Loucy (cell line): Measurements from ENCODE around the gene KRTAP10-8.

Source experiments
- H2AFZ ChIP-seq: fragments of 200-600 bp; sonication (generic); 2 replicates; pipeline ENCODE4 v1.6.0; 2016; ENCODE audit warnings: antibody characterized with exemption, mild to moderate bottlenecking, low read length, moderate library complexity
- H3F3A ChIP-seq: fragments of 200-600 bp; 2 replicates; pipeline ENCODE4 v1.6.0; 2016; ENCODE audit warnings: antibody characterized with exemption, low read depth, mild to moderate bottlenecking
- H3K27me3 ChIP-seq: fragments of 200-600 bp; sonication (generic); 2 replicates; pipeline ENCODE4 v1.6.1; 2014; ENCODE audit warnings: low read length, mild to moderate bottlenecking; ENCODE audit not compliant: insufficient read depth, poor library complexity, severe bottlenecking
- H3K36me3 ChIP-seq: fragments of 200-600 bp; sonication (generic); 2 replicates; pipeline ENCODE4 v1.6.1; 2016; ENCODE audit warnings: low read length; ENCODE audit not compliant: insufficient read depth
- H3K4me1 ChIP-seq: fragments of 200-600 bp; sonication (generic); 2 replicates; pipeline ENCODE4 v1.5.1; 2014; ENCODE audit warnings: low read length, mild to moderate bottlenecking; ENCODE audit not compliant: insufficient read depth, poor library complexity, severe bottlenecking
- H3K4me2 ChIP-seq: fragments of 200-600 bp; sonication (generic); 2 replicates; pipeline ENCODE4 v1.6.0; 2014; ENCODE audit warnings: antibody characterized with exemption, low read length, low read depth, mild to moderate bottlenecking; ENCODE audit not compliant: poor library complexity, severe bottlenecking
- H3K4me3 ChIP-seq: fragments of 200-600 bp; sonication (generic); 2 replicates; pipeline ENCODE4 v1.5.1; 2014; ENCODE audit warnings: low read length, mild to moderate bottlenecking, mixed read lengths; ENCODE audit not compliant: poor library complexity, severe bottlenecking
- H3K79me2 ChIP-seq: fragments of 200-600 bp; sonication (generic); 2 replicates; pipeline ENCODE4 v1.6.1; 2014; ENCODE audit warnings: low read length; ENCODE audit not compliant: insufficient read depth
- H3K9ac ChIP-seq: fragments of 200-600 bp; sonication (generic); 2 replicates; pipeline ENCODE4 v1.6.0; 2014; ENCODE audit warnings: mild to moderate bottlenecking, low read depth, low read length, moderate library complexity; ENCODE audit not compliant: poor library complexity, severe bottlenecking
- H3K9me2 ChIP-seq: fragments of 200-600 bp; sonication (generic); replicated peaks from 2 replicates; pipeline ENCODE4 v1.6.1; 2016; ENCODE audit warnings: low read depth, low read length, mixed read lengths
- H3K9me3 ChIP-seq: fragments of 200-600 bp; sonication (generic); 2 replicates; pipeline ENCODE4 v1.6.1; 2014; ENCODE audit warnings: mild to moderate bottlenecking, antibody characterized with exemption, low read length, low read depth; ENCODE audit not compliant: insufficient read depth
- H4K20me1 ChIP-seq: fragments of 200-600 bp; sonication (generic); 2 replicates; pipeline ENCODE4 v1.6.0; 2014; ENCODE audit warnings: antibody characterized with exemption, low read length, mild to moderate bottlenecking; ENCODE audit not compliant: insufficient read depth, poor library complexity, severe bottlenecking
- CTCF ChIP-seq: fragments of 200-600 bp; sonication (generic); conservative IDR thresholded peaks from 2 replicates; pipeline ENCODE4 v1.5.1; 2014; ENCODE audit warnings: mild to moderate bottlenecking, antibody characterized with exemption, low read length
- EZH2phosphoT487 ChIP-seq: fragments of 200-600 bp; IDR thresholded peaks from 2 replicates; pipeline ENCODE4 v1.6.1; 2018; ENCODE audit warnings: antibody characterized with exemption, mild to moderate bottlenecking, moderate library complexity, borderline replicate concordance

KRTAP10-8 gene

GRCh38 chr21:44628707-44629391 is 17.0 kb downstream of the KRTAP10-8 start:
- TF ChIP-seq EZH2phosphoT487 (no peak), CTCF (no peak)
- Histone ChIP-seq H3K4me2 (no peak overlapping the region), H3K27me3 (no peaks in the 10 kb centered on the region), H2AFZ (no peak overlapping the region), H4K20me1 (no peaks in the 10 kb centered on the region), H3K9me2 (no peaks in the 10 kb centered on the region), H3K9me3 (peaks cover 17% of the 10 kb centered on the region; the same call in 1 of the 2 replicates), H3F3A (no peaks in the 10 kb centered on the region), H3K4me3 (no peak overlapping the region), H3K79me2 (no peaks in the 10 kb centered on the region), H3K4me1 (no peaks in the 10 kb centered on the region), H3K36me3 (no peaks in the 10 kb centered on the region), H3K9ac (no peak overlapping the region)

GRCh38 chr21:44630440-44630839 is 18.6 kb downstream of the KRTAP10-8 start:
- Histone ChIP-seq H3F3A (no peaks in the 10 kb centered on the region), H3K4me1 (no peaks in the 10 kb centered on the region), H3K9me3 (peaks cover 14% of the 10 kb centered on the region; the same call in 1 of the 2 replicates), H3K27me3 (no peaks in the 10 kb centered on the region), H3K9me2 (no peaks in the 10 kb centered on the region), H3K36me3 (no peaks in the 10 kb centered on the region), H3K79me2 (no peaks in the 10 kb centered on the region), H4K20me1 (no peaks in the 10 kb centered on the region), H3K9ac (no peak overlapping the region), H3K4me3 (no peak overlapping the region), H3K4me2 (no peak overlapping the region), H2AFZ (no peak overlapping the region)
- TF ChIP-seq CTCF (no peak), EZH2phosphoT487 (no peak)

GRCh38 chr21:44632067-44632466 is 20.2 kb downstream of the KRTAP10-8 start:
- H3K4me2 ChIP-seq: no peak overlapping the region
- H3K27me3 ChIP-seq: no peaks in the 10 kb centered on the region
- H3F3A ChIP-seq: no peaks in the 10 kb centered on the region
- H2AFZ ChIP-seq: no peak overlapping the region
- H3K79me2 ChIP-seq: no peaks in the 10 kb centered on the region
- no peaks in the 10 kb centered on the region for H3K9me2 ChIP-seq
- no peaks in the 10 kb centered on the region for H3K4me1 ChIP-seq
- no peaks in the 10 kb centered on the region for H3K36me3 ChIP-seq
- TF ChIP-seq EZH2phosphoT487: no peak
- TF ChIP-seq CTCF: no peak
- H3K4me3 ChIP-seq: no peak overlapping the region
- H3K9ac ChIP-seq: no peak overlapping the region
- H4K20me1 ChIP-seq: no peaks in the 10 kb centered on the region
- peaks cover 14% of the 10 kb centered on the region; the same call in 1 of the 2 replicates for H3K9me3 ChIP-seq
